ENCODE data around the gene CPM.

CPM gene

DNA sequence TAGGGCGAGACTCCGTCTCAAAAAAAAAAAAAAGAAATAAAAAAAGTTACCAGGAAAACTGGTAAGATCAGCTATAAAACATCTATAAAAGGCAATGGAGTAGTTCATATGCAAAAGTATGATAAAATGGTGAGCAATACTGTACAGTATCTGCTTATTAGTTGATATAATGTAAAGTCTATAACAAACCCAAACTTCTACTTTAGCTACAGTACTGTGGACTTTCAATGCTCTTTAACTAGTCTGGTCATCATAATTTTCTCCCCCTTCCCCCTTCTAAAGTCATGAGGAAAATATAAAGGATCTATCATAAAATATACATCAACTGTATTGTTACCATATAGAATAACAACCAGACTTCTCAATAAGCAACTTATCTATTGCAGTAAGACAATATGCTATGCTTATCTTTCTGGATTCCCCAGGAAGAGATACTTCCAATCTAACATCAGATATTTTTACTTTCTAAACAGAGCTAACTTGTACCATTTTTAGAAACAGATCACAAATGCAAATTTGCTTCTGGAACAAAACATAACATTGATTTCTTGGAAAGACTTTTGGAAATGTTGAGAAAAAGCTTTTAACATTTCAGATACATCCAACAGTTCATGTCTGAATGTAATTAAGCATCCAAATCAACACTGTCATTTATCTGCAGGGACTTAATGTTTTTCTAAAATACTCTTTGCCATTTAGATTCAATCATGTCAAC is 81.2 kb downstream of the CPM start:
- TF ChIP-seq, protein P1, sequence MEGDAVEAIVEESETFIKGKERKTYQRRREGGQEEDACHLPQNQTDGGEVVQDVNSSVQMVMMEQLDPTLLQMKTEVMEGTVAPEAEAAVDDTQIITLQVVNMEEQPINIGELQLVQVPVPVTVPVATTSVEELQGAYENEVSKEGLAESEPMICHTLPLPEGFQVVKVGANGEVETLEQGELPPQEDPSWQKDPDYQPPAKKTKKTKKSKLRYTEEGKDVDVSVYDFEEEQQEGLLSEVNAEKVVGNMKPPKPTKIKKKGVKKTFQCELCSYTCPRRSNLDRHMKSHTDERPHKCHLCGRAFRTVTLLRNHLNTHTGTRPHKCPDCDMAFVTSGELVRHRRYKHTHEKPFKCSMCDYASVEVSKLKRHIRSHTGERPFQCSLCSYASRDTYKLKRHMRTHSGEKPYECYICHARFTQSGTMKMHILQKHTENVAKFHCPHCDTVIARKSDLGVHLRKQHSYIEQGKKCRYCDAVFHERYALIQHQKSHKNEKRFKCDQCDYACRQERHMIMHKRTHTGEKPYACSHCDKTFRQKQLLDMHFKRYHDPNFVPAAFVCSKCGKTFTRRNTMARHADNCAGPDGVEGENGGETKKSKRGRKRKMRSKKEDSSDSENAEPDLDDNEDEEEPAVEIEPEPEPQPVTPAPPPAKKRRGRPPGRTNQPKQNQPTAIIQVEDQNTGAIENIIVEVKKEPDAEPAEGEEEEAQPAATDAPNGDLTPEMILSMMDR (IDR thresholded peaks at IDR 0.05; ENCODE audit: low read length, missing control alignments), result no peak
- no peak overlapping the region for H3K4me3 ChIP-seq (replicated peaks; ENCODE audit: low read depth, low read length)
- no peak for DNase-seq (ENCODE audit: low read depth)

DNA sequence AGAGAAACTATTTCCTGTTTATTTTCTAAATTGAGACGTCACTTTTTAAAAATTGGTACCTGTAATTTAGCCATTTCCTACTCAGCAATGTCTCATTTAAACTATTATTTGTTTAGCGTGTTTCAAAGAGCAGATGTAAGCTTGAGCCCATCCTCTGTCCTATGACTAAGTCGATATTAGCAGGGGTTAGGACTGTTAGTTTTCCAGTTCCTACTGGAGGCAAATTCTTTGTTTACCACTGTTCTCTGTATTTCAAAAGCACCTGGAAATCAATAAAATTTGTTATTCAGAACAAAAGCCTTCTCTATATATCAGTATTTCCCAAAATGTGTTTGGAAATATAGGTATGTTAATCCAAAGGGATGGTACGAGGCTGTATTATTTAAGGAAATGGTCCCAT is 82.6 kb downstream of the CPM start:
- H3K4me3 ChIP-seq (replicated peaks; ENCODE audit: low read depth, low read length), result no peak overlapping the region
- TF ChIP-seq, protein P1 (IDR thresholded peaks at IDR 0.05; ENCODE audit: low read length, missing control alignments), result no peak
- DNase-seq (ENCODE audit: low read depth), result no peak

DNA sequence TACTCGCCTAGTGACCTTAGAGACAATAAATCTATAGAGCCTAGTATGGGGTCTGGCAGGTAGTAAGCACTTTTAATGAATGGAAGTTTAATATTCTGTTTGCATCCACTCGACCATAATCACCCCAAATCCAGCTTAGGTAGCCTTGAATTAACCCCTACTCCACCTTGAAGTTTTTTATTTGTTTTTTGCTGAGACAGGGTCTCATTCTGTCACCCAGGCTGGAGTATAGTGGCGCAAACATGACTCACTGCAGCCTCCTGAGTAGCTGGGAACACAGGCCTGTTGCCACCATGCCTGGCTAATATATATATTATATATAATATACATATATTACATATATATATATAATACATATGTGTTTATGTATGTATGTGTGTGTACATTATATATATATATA is 86.2 kb downstream of the CPM start:
- H3K4me3 ChIP-seq (replicated peaks; ENCODE audit: low read depth, low read length), result no peak overlapping the region
- no peak for DNase-seq (ENCODE audit: low read depth)
- TF ChIP-seq, protein P1 (IDR thresholded peaks at IDR 0.05; ENCODE audit: low read length, missing control alignments), result no peak

DNA sequence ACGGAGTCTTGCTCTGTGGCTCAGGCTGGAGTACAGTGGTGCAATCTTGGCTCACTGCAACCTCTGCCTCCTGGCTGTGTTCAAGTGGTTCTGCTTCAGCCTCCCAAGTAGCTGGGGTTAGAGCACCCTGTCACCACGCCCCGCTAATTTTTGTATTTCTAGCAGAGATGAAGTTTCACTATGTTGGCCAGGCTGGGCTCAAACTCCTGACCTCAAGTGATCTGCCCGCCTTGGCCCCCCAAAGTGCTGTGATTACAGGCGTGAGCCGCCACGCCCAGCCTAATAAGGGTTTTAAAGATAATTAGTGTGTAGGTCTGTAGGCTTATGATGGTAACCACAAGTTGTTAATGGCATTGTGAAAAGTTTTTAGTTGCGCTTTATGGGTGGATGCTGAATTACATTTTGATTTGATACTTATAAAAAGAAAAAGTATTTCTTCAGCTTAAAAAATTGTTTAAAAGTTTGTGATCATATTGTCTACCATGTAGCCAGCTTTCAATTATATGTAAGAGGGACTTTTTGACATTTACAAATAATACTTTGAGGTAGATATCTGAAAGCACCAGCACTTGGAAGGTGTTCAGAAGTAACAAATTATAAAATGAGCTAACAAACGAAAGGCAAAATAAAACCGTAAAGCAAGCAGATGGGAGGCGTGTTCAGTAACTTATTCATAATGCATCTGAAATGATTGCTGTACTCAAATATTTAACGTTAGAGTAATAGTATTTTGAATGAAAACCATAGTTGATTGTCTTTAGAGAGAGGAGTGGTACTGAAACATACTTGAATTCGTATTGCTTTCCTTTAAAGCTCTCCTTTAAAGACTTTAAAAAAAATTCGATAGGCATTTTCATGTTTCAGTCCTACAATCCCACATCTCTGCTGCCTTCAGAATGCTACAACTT is 87.9 kb downstream of the CPM start:
- no peak overlapping the region for H3K4me3 ChIP-seq (replicated peaks; ENCODE audit: low read depth, low read length)
- TF ChIP-seq, protein P1 (IDR thresholded peaks at IDR 0.05; ENCODE audit: low read length, missing control alignments), result no peak
- DNase-seq (ENCODE audit: low read depth), result no peak

DNA sequence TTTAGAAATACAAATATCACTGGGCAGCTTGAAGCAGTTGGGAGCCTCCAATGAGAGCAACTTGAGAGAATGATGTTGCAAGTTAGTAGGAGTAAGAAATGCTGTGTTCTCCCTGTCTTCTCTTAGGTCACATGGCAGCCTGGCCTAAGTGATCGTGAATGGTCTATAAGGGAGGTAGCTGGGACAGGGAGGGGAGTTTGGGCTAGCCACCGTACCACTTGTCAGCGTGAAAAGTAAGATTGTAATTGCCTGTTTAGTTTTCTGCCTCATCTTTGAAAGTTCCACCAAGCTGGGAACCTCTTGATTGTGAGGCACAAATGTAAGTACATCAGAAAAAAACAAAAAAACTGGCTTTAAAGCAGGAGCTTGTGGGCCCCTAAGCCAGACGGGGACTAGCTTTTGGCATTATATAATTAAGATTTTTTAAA is 88.6 kb downstream of the CPM start:
- TF ChIP-seq, protein P1 (IDR thresholded peaks at IDR 0.05; ENCODE audit: low read length, missing control alignments), result no peak
- no peak overlapping the region for H3K4me3 ChIP-seq (replicated peaks; ENCODE audit: low read depth, low read length)
- no peak for DNase-seq (ENCODE audit: low read depth)

DNA sequence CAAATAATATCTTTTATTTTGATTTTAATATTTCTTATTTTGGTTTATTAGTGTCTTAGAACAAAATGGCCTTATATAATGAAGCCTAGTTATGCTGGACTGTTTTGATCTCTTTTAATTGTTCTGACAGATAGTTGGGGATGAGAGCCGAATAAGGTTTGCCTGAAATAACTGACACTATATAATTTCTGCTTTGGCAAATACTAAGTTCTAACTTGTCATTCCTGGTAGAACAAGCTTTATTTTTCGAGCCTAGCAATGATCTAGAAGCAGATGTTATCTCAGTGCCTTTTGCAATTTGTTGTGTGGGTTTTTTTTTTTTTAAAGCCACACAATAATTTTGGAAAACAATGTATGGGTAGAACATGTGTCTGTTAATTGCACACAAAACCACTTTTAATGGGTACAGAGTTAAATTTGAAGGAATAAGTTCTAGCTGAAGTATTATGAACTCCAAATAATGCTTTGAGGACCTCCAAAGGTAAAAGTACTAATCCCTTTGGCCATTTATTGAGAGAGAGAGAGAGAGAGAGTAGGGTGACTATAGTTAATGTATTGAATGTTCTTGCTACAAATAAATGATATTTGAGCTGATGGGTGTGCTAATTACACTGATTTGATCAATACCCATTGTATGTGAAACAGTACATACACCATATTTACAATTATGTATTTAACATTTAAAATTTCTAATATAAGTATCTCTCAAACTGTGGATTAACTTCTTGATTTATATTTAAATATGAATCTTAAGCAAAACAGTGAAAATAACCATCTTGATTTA is 90.0 kb downstream of the CPM start:
- DNase-seq (ENCODE audit: low read depth), result no peak
- TF ChIP-seq, protein P1 (IDR thresholded peaks at IDR 0.05; ENCODE audit: low read length, missing control alignments), result no peak
- H3K4me3 ChIP-seq (replicated peaks; ENCODE audit: low read depth, low read length), result no peak overlapping the region

Measured in fibroblast of pulmonary artery (primary cell).